Bronchial epithelial cell (primary cell): ENCODE data around the gene AFF3. TPM values are rescaled to one million over a fixed set of nuclear protein-coding genes. Genes with fewer than 3 reads are reported as not detected.

Experiments used
- DNase-seq: peaks from one replicate; pipeline ENCODE4 v3.0.0-alpha.2; 2010; ENCODE audit warnings: low read depth
- FAIRE-seq: peaks from 2 replicates; lab custom pipeline; 2011; peaks lifted over from hg19 to GRCh38; lab: Jason Lieb, UNC
- H3K27me3 ChIP-seq: 2 replicates; pipeline ENCODE4 v1.5.1; 2011; ENCODE audit warnings: low read length; ENCODE audit not compliant: control insufficient read depth, insufficient read depth
- H3K36me3 ChIP-seq: 2 replicates; pipeline ENCODE4 v1.5.1; 2011; ENCODE audit warnings: low read length; ENCODE audit not compliant: control insufficient read depth, insufficient read depth
- H3K4me3 ChIP-seq: 2 replicates; pipeline ENCODE4 v1.5.1; 2011; ENCODE audit warnings: mild to moderate bottlenecking, low read depth, low read length, control low read depth
- total RNA-seq: library from RNA; depleted of rRNA; stranded (reverse); fragments of >200 nt; gene quantifications from 2 replicates; pipeline ENCODE4 v1.2.1, GENCODE V29; 2014
- TF ChIP-seq, protein P1 (sequence below): IDR thresholded peaks from 2 replicates; pipeline ENCODE4 v1.5.1; 2011; ENCODE audit warnings: mild to moderate bottlenecking, moderate library complexity, low read length, control low read depth, inconsistent platforms; ENCODE audit not compliant: insufficient read depth, severe bottlenecking

AFF3 gene
- total RNA-seq, 1 donor from 2014 or later, result not detected

DNA sequence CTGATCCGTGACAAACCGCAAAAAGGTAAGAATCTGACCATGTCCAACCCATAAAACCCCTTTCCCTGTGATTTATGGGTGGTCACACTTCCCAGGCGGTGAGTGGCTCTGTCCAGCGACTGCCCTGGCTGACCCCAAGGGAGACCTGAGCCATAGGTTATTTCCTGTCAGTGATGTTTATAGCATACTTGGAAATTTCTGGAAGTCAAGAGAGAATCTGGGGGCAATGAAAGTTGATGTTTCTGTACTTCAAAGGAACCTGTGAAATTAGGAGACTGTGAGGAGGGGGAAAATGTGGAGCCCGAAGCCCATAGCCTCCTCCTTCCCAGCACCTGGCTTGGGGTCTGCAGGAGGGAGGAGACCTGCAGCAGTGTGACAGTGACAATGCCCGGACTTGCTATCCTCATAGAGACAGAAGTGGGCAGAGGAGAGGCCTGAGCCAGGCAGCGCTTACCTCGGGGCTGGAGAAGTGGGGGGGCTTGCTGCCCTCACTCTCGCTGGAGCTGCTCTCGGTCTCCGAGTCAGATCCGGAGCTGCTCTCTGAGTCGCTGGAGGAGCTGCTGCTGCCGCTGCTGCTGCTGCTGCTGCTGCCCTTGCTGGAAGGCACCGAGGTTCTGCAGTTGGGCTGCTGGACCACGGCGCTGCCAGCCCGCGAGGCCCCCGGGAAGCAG is 541.3 kb downstream of the AFF3 start:
- peaks cover 2% of the 10 kb centered on the region for H3K27me3 ChIP-seq
- TF ChIP-seq, protein P1, sequence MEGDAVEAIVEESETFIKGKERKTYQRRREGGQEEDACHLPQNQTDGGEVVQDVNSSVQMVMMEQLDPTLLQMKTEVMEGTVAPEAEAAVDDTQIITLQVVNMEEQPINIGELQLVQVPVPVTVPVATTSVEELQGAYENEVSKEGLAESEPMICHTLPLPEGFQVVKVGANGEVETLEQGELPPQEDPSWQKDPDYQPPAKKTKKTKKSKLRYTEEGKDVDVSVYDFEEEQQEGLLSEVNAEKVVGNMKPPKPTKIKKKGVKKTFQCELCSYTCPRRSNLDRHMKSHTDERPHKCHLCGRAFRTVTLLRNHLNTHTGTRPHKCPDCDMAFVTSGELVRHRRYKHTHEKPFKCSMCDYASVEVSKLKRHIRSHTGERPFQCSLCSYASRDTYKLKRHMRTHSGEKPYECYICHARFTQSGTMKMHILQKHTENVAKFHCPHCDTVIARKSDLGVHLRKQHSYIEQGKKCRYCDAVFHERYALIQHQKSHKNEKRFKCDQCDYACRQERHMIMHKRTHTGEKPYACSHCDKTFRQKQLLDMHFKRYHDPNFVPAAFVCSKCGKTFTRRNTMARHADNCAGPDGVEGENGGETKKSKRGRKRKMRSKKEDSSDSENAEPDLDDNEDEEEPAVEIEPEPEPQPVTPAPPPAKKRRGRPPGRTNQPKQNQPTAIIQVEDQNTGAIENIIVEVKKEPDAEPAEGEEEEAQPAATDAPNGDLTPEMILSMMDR, result no peak
- no peak overlapping the region for H3K4me3 ChIP-seq
- DNase-seq, result no peak
- FAIRE-seq, result no peak
- no peaks in the 10 kb centered on the region for H3K36me3 ChIP-seq

DNA sequence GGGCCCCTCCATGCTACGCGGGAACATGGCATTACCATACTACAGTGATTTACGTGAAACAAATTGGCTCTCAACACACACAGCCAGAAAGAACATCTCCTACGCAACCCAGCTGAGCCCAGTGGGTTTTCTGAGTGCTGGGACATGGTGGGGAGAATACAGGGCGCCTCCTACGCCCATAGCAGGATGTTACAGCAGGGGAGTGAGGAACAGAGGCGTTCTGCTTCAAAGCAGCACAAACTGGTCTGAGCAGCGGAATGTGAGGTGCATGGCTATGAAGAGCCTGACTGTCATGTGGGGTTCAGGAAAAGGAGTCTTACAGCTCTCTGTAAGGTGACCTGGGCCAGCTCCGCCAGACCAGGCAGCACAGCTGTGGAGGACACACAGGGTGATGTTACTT is 543.9 kb downstream of the AFF3 start:
- Histone ChIP-seq H3K4me3 (no peak overlapping the region), H3K27me3 (peaks cover 2% of the 10 kb centered on the region), H3K36me3 (no peaks in the 10 kb centered on the region)
- DNase-seq, result no peak
- no peak for FAIRE-seq
- TF ChIP-seq, protein P1, result no peak

DNA sequence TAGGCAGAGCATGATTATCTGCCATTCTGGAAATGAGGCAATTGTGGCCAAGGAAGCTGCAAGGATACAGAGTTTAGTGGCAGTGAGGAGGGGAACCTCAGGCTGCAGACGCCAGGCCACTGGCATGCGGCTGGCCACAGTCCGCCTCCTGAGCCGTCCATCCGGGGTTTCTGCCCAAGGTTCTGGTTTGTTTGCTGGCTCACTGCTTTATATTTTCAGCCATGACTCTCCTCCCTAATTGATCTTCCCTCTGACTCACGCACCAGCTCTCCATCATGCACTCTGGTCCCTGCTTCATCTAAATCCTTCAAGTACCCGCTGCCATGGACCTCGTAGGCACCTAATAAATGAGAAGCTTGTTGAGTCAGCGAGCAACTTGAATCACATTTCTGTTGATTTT is 544.8 kb downstream of the AFF3 start:
- TF ChIP-seq, protein P1, result no peak
- no peak for DNase-seq
- Histone ChIP-seq H3K36me3 (no peaks in the 10 kb centered on the region), H3K4me3 (no peak overlapping the region), H3K27me3 (peaks cover 2% of the 10 kb centered on the region)
- peak; percentile 43 for FAIRE-seq

DNA sequence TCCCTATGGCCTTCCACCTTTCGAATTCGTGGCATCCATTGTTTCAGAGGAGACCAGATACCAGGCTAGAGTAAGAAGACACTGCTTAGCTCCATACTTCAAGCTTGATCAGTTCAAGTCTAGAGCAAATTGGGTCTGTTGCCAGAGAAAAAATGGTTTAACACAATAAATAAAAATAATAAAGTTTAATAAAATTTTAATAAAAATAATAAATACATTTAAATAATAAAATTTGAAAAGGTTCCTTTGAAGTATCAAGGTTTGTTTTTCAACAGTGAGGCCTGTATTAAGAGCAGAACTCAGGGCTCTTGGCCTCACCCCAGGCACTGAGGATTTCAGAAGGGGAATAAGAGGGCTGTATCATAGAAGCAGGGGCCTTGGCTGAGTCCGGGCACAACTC is 547.0 kb downstream of the AFF3 start:
- Histone ChIP-seq H3K4me3 (no peak overlapping the region), H3K36me3 (no peaks in the 10 kb centered on the region), H3K27me3 (no peaks in the 10 kb centered on the region)
- TF ChIP-seq, protein P1, result no peak
- DNase-seq (no peak), FAIRE-seq (no peak)

DNA sequence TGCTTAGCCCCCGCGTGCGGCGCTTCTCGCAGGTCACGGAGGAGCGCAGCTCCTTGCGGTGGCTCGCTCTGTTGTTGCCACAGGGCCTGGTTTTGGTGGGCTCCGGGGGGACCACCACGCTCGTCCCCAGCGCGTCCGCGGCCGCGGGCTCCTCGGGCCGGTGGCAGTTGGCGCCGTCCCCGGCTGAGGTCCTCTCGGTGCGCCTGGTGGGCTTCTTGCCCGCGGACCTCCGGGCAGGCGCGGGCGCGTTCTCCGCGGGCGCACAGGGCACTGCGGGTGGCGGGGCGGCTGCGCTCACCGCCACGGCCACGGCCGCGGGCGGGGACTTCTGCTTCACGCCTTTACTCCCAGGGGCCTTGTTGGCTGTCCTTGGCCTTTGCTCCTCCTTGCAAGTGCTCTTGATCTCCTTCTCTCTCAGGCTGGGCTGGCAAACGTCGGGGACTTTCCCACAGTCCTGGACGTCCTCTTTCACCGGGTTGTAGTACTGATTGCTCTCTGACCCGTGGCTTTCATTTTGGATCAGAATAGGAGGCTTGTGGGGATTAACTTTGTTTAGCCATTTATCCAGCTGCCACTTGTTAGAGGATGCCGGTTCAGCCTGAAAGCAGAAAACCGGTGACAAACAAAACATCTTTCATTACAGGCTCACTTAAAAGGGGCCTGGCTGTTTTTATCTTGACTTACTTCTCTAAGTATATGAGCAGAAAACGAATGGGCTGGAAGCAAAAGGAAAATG is 548.5 kb downstream of the AFF3 start:
- Histone ChIP-seq H3K27me3 (no peaks in the 10 kb centered on the region), H3K36me3 (no peaks in the 10 kb centered on the region), H3K4me3 (no peak overlapping the region)
- no peak for DNase-seq
- TF ChIP-seq, protein P1, result no peak
- no peak for FAIRE-seq
